ENCODE results near the gene SMPD4.
"Not testable (repeated sequence)": the region's sequence is repeated elsewhere in the genome, so short reads cannot be mapped to it uniquely, and the experiment has no call there.

The SMPD4 gene

DNA sequence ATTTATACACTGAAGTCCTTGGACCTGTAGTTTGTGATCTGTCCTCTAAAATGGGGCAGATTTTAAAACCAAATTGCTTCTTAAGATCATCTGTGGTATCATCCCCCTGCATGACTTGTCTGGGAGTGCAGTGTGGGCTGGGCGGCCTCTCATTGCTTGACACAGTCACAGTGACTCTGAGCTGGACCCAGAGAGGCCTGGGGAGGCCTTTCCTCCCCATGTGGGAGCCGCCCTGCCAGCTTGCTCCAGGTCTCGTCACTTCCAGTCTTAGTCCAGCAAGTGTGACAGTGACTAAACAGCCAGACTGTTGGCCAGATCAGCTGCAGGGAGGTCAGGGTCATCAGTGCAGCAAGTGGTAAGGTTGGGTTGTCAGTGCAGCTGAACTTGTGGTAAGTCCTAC, 21.7 kb upstream of the SMPD4 start:
- H3K4me1 ChIP-seq (ENCODE audit: control insufficient read depth, insufficient read depth, low read length, unreplicated experiment); H2AFZ ChIP-seq (ENCODE audit: low read length, unreplicated experiment); H3K79me2 ChIP-seq (ENCODE audit: control insufficient read depth, insufficient read depth, low read length, unreplicated experiment); H3K27ac ChIP-seq (ENCODE audit: low read depth, low read length); H3K27me3 ChIP-seq (ENCODE audit: insufficient read depth, low read length); H3K4me3 ChIP-seq (ENCODE audit: low read depth, low read length); H3K36me3 ChIP-seq (ENCODE audit: insufficient read depth, low read length): not testable (repeated sequence)

DNA sequence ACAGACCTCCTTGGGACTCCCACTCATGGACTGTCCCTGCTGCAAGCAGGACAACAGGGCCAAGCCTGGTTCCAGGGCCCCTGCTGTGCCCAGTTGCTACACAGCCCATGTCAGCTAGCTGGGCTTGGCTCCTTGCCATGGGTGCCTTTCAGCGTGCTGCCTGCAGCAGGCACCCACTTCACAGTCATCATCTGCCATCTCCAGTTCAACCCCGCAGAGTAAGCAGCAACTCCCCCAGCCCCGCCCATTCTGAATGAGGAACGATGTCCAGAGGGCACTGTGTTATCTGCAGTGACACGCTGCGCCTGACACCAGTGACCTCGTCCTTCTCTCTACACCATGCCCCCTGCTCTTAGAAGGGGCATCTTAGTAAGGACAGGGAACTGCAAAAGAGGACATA, 21.1 kb upstream of the SMPD4 start:
- not testable (repeated sequence) for H3K79me2 ChIP-seq (ENCODE audit: control insufficient read depth, insufficient read depth, low read length, unreplicated experiment); H3K4me1 ChIP-seq (ENCODE audit: control insufficient read depth, insufficient read depth, low read length, unreplicated experiment); H3K27me3 ChIP-seq (ENCODE audit: insufficient read depth, low read length); H3K36me3 ChIP-seq (ENCODE audit: insufficient read depth, low read length); H3K27ac ChIP-seq (ENCODE audit: low read depth, low read length); H3K4me3 ChIP-seq (ENCODE audit: low read depth, low read length); H2AFZ ChIP-seq (ENCODE audit: low read length, unreplicated experiment)

- no peak within 1 kb of the TSS for H3K27ac ChIP-seq (ENCODE audit: low read depth, low read length)
- H2AFZ ChIP-seq (ENCODE audit: low read length, unreplicated experiment), result no peak within 1 kb of the TSS
- no peak within 1 kb of the TSS for H3K4me3 ChIP-seq (ENCODE audit: low read depth, low read length)
- H3K27me3 ChIP-seq (ENCODE audit: insufficient read depth, low read length), result no peaks in the 10 kb centered on the region
- no peaks in the 10 kb centered on the region for H3K36me3 ChIP-seq (ENCODE audit: insufficient read depth, low read length)
- no peaks in the 10 kb centered on the region for H3K79me2 ChIP-seq (ENCODE audit: control insufficient read depth, insufficient read depth, low read length, unreplicated experiment)
- H3K4me1 ChIP-seq (ENCODE audit: control insufficient read depth, insufficient read depth, low read length, unreplicated experiment), result no peaks in the 10 kb centered on the region
Observed at GRCh38 chr2:130198343-130198742, 16.9 kb upstream of the SMPD4 start, which contains the start of gene TUBA3E. Gene TUBA3E, minus strand, starts transcription at chr2:130198439. Its CDS starts 79 bp downstream, at chr2:130198360.

GRCh38 chr2:130196052-130196451, 14.7 kb upstream of the SMPD4 start:
- not testable (repeated sequence) for H2AFZ ChIP-seq (ENCODE audit: low read length, unreplicated experiment); H3K36me3 ChIP-seq (ENCODE audit: insufficient read depth, low read length)

DNA sequence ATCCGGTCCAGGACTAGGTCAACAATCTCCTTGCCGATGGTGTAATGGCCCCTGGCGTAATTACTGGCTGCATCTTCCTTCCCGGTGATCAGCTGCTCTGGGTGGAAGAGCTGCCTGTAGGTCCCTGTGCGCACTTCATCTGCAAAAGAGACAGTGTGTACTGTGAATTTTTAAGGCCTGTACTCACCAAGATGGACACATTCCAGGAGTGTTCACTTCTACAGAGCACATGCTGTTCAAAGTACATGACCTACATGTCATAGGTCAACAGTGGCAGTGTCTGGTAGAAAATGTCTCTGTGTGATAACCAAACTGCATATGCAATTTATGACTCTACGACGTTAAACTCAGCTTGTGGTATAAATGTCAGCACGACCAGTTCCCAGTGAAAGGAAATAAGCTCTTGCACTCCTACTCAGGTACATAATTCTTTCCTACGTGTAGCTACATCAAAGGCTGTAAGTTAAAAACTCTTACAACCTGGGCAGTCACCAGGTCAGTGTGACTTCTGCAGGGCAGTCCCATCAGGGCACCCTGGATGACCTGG, 13.8 kb upstream of the SMPD4 start:
- not testable (repeated sequence) for H3K79me2 ChIP-seq (ENCODE audit: control insufficient read depth, insufficient read depth, low read length, unreplicated experiment)

More at GRCh38 chr2:130196052-130196451, 14.7 kb upstream of the SMPD4 start:
- H3K4me3 ChIP-seq (ENCODE audit: low read depth, low read length); H3K4me1 ChIP-seq (ENCODE audit: control insufficient read depth, insufficient read depth, low read length, unreplicated experiment); H3K79me2 ChIP-seq (ENCODE audit: control insufficient read depth, insufficient read depth, low read length, unreplicated experiment); H3K27me3 ChIP-seq (ENCODE audit: insufficient read depth, low read length); H3K27ac ChIP-seq (ENCODE audit: low read depth, low read length): not testable (repeated sequence)

GRCh38 chr2:130193824-130194223, 12.4 kb upstream of the SMPD4 start:
- not testable (repeated sequence) for H3K27ac ChIP-seq (ENCODE audit: low read depth, low read length); H3K79me2 ChIP-seq (ENCODE audit: control insufficient read depth, insufficient read depth, low read length, unreplicated experiment); H3K4me1 ChIP-seq (ENCODE audit: control insufficient read depth, insufficient read depth, low read length, unreplicated experiment); H3K27me3 ChIP-seq (ENCODE audit: insufficient read depth, low read length); H3K36me3 ChIP-seq (ENCODE audit: insufficient read depth, low read length); H3K4me3 ChIP-seq (ENCODE audit: low read depth, low read length); H2AFZ ChIP-seq (ENCODE audit: low read length, unreplicated experiment)

More for the DNA sequence above, 13.8 kb upstream of the SMPD4 start:
- H3K36me3 ChIP-seq (ENCODE audit: insufficient read depth, low read length); H3K27ac ChIP-seq (ENCODE audit: low read depth, low read length); H3K27me3 ChIP-seq (ENCODE audit: insufficient read depth, low read length); H3K4me1 ChIP-seq (ENCODE audit: control insufficient read depth, insufficient read depth, low read length, unreplicated experiment); H2AFZ ChIP-seq (ENCODE audit: low read length, unreplicated experiment); H3K4me3 ChIP-seq (ENCODE audit: low read depth, low read length): not testable (repeated sequence)

DNA sequence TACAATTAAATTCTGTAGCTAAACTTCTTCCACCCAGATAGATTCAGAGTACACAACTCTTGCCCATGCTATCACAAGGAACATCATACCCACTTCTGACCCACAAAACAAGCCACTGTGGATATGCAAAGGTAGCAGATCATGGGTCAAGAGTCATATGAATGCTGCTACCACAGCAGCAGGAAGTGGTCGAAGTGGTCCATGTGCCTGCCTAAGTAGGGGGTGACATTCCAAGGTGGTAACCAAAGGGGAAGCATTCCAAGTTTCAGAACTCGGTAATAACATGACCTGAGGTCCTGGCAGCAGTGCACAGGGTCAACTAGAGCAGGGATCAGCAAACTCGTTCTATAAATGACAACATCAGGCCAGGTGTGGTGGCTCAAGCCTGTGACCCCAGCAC, 11.0 kb upstream of the SMPD4 start:
- H3K27ac ChIP-seq (ENCODE audit: low read depth, low read length), result not testable (repeated sequence)

GRCh38 chr2:130191319-130191718, 9.9 kb upstream of the SMPD4 start:
- H3K4me1 ChIP-seq (ENCODE audit: control insufficient read depth, insufficient read depth, low read length, unreplicated experiment); H3K27ac ChIP-seq (ENCODE audit: low read depth, low read length); H3K79me2 ChIP-seq (ENCODE audit: control insufficient read depth, insufficient read depth, low read length, unreplicated experiment); H3K36me3 ChIP-seq (ENCODE audit: insufficient read depth, low read length); H2AFZ ChIP-seq (ENCODE audit: low read length, unreplicated experiment); H3K27me3 ChIP-seq (ENCODE audit: insufficient read depth, low read length); H3K4me3 ChIP-seq (ENCODE audit: low read depth, low read length): not testable (repeated sequence)

More for the DNA sequence above, 11.0 kb upstream of the SMPD4 start:
- H3K79me2 ChIP-seq (ENCODE audit: control insufficient read depth, insufficient read depth, low read length, unreplicated experiment); H3K36me3 ChIP-seq (ENCODE audit: insufficient read depth, low read length); H3K4me1 ChIP-seq (ENCODE audit: control insufficient read depth, insufficient read depth, low read length, unreplicated experiment); H3K27me3 ChIP-seq (ENCODE audit: insufficient read depth, low read length); H2AFZ ChIP-seq (ENCODE audit: low read length, unreplicated experiment); H3K4me3 ChIP-seq (ENCODE audit: low read depth, low read length): not testable (repeated sequence)

DNA sequence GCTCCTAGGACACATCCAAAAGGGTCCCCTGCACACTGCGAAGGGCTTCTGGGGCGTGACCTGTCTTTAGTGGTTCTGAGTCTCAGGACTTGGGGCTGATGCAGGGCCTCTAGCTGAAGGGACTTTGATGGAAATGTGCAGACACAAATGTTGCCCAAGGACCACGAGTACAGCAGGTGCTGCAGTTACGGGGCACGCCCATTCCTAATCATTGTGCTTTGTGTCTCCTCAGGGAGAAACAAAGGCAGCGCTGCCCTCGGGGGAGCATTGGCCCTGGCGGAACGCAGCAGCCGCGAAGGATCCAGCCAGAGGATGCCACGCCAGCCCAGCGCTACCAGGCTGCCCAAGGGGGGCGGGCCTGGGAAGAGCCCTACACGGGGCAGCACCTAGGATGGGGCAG, 8.8 kb upstream of the SMPD4 start:
- H3K4me1 ChIP-seq (ENCODE audit: control insufficient read depth, insufficient read depth, low read length, unreplicated experiment), result no peaks in the 10 kb centered on the region
- H3K36me3 ChIP-seq (ENCODE audit: insufficient read depth, low read length), result no peaks in the 10 kb centered on the region
- no peaks in the 10 kb centered on the region for H3K27me3 ChIP-seq (ENCODE audit: insufficient read depth, low read length)
- no peak overlapping the region for H3K4me3 ChIP-seq (ENCODE audit: low read depth, low read length)
- H3K27ac ChIP-seq (ENCODE audit: low read depth, low read length), result no peak overlapping the region
- no peak overlapping the region for H2AFZ ChIP-seq (ENCODE audit: low read length, unreplicated experiment)
- peaks cover 4% of the 10 kb centered on the region for H3K79me2 ChIP-seq (ENCODE audit: control insufficient read depth, insufficient read depth, low read length, unreplicated experiment)

- H2AFZ ChIP-seq (ENCODE audit: low read length, unreplicated experiment); H3K27ac ChIP-seq (ENCODE audit: low read depth, low read length); H3K4me3 ChIP-seq (ENCODE audit: low read depth, low read length); H3K36me3 ChIP-seq (ENCODE audit: insufficient read depth, low read length); H3K4me1 ChIP-seq (ENCODE audit: control insufficient read depth, insufficient read depth, low read length, unreplicated experiment); H3K27me3 ChIP-seq (ENCODE audit: insufficient read depth, low read length): not testable (repeated sequence)
- peaks cover 12% of the 10 kb centered on the region for H3K79me2 ChIP-seq (ENCODE audit: control insufficient read depth, insufficient read depth, low read length, unreplicated experiment)
Observed at GRCh38 chr2:130188958-130189357, 7.6 kb upstream of the SMPD4 start.

DNA sequence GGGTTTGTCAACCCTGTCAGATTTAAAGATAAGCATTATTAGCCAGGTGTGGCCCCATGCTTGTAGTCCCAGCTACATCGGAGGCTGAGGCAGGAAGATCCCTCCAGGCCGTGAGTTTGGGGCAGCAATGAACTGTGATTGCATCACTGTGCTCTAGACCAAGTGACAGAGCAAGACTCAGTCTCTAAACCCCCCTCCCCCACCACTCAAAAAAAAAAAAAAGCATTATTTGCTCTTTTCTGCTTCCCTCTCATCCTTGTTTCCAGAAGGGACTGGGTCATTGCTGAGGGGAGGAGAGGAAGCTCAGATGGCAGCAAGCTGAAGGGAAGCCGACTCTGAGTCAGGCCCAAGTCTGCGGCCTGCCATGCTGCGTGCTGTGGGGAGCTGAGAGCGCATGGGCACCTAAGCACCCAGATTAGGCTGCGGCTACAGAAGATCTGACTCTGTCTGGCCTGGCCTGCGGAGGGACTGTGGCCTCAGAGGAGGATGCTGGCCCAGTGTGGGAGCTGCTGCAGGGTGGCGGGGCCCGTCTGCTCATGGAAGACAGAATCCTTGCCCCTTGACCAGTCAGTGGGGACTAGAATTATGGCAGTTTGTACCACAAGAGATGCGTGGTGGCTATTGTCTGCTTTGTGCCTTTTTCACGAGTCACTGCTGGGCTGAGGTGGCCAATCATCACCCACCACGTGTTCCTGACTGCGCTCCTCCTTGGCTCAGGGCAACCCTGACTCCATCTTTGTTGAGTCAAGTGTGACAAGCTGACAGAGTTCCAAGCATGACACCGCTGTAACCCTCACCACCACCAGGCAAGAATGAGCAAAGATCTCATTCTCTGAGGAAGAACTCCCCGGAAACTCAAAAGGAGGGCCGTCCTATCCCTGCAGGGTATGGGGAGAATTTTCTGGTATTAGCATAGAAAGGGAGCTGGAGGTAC, 6.7 kb upstream of the SMPD4 start:
- peaks cover 20% of the 10 kb centered on the region for H3K79me2 ChIP-seq (ENCODE audit: control insufficient read depth, insufficient read depth, low read length, unreplicated experiment)
- H3K36me3 ChIP-seq (ENCODE audit: insufficient read depth, low read length); H3K27me3 ChIP-seq (ENCODE audit: insufficient read depth, low read length); H2AFZ ChIP-seq (ENCODE audit: low read length, unreplicated experiment); H3K4me1 ChIP-seq (ENCODE audit: control insufficient read depth, insufficient read depth, low read length, unreplicated experiment); H3K27ac ChIP-seq (ENCODE audit: low read depth, low read length); H3K4me3 ChIP-seq (ENCODE audit: low read depth, low read length): not testable (repeated sequence)

Measured in ACC112 (cell line).